SK-N-SH (cell line): Measurements from ENCODE around the gene PARVB. TPM values are rescaled to one million over a fixed set of nuclear protein-coding genes. Genes with fewer than 3 reads are reported as not detected.

Experiments used
- CTCF ChIA-PET: fragments of 300-600, 350-600 bp; formaldehyde crosslinking; extraction: SDS; loops from one replicate; lab custom pipeline; 2021; lab: Yijun Ruan, JAX
- POLR2A ChIA-PET: fragments of 350-600 bp; sonication (Branson Sonifier 250); formaldehyde crosslinking; extraction: SDS; loops from one replicate; lab custom pipeline; 2020; ENCODE audit warnings: antibody characterized with exemption, inconsistent platforms; lab: Yijun Ruan, JAX
- DNase-seq: peaks from one replicate; pipeline ENCODE4 v3.0.0; 2012
- H2AFZ ChIP-seq: fragments of 200-600 bp; sonication (generic); 2 replicates; pipeline ENCODE4 v1.8.1; 2016; ENCODE audit warnings: antibody characterized with exemption, mild to moderate bottlenecking, low read depth
- H3F3A ChIP-seq: fragments of 200-600 bp; sonication (generic); replicated peaks from 2 replicates; pipeline ENCODE3; 2016; ENCODE audit warnings: antibody characterized with exemption, mild to moderate bottlenecking; ENCODE audit not compliant: insufficient read depth
- H3K27ac ChIP-seq, 2 experiments: fragments of 200-500 bp in 1 of 2; fragments of 200-600 bp in 1 of 2; sonication (Bioruptor generic) in 1 of 2; sonication (generic), shearing (Covaris generic) in 1 of 2; 2 replicates each; pipeline versions ENCODE4 v1.5.1 to v1.6.1; 2014 to 2016; ENCODE audit warnings: low read depth in 2 of 2, inconsistent platforms in 1 of 2, low read length in 1 of 2, mild to moderate bottlenecking in 1 of 2, mixed read lengths in 1 of 2
- H3K27me3 ChIP-seq: fragments of 200-600 bp; sonication (generic), shearing (Covaris generic); 2 replicates; pipeline ENCODE4 v1.6.1; 2016; ENCODE audit warnings: mixed run types; ENCODE audit not compliant: insufficient read depth
- H3K36me3 ChIP-seq, 2 experiments: fragments of 200-500 bp in 1 of 2; fragments of 200-600 bp in 1 of 2; sonication (Bioruptor generic) in 1 of 2; sonication (generic) in 1 of 2; replicated peaks in 1 of 2; 2 replicates each; pipeline versions ENCODE3 to v1.5.1; 2014 to 2016; ENCODE audit warnings: low read length in 1 of 2, mild to moderate bottlenecking in 1 of 2; ENCODE audit not compliant: insufficient read depth in 2 of 2, control insufficient read depth in 1 of 2
- H3K4me1 ChIP-seq, 2 experiments: fragments of 200-500 bp in 1 of 2; fragments of 200-600 bp in 1 of 2; sonication (Bioruptor generic) in 1 of 2; sonication (generic), shearing (Covaris generic) in 1 of 2; 2 replicates each; pipeline versions ENCODE4 v1.5.1 to v1.6.1; 2014 to 2016; ENCODE audit warnings: low read depth in 1 of 2, low read length in 1 of 2, mixed run types in 1 of 2; ENCODE audit not compliant: insufficient read depth in 2 of 2, control insufficient read depth in 1 of 2
- H3K4me2 ChIP-seq: fragments of 200-600 bp; sonication (generic), shearing (Covaris generic); 2 replicates; pipeline ENCODE4 v1.6.1; 2017; ENCODE audit warnings: mixed run types
- H3K4me3 ChIP-seq, 2 experiments: fragments of 200-500 bp in 1 of 2; fragments of 200-600 bp in 1 of 2; sonication (Bioruptor generic) in 1 of 2; sonication (generic), shearing (Covaris generic) in 1 of 2; 2 replicates each; pipeline versions ENCODE4 v1.5.1 to v1.8.1; 2014 to 2016; ENCODE audit warnings: low read depth in 2 of 2, inconsistent platforms in 1 of 2, low read length in 1 of 2, mild to moderate bottlenecking in 1 of 2, mixed read lengths in 1 of 2, moderate library complexity in 1 of 2
- H3K79me2 ChIP-seq: fragments of 200-600 bp; sonication (generic); 2 replicates; pipeline ENCODE4 v1.8.1; 2017; ENCODE audit warnings: mild to moderate bottlenecking; ENCODE audit not compliant: insufficient read depth
- H3K9ac ChIP-seq: fragments of 200-600 bp; sonication (generic); 2 replicates; pipeline ENCODE4 v1.6.1; 2017; ENCODE audit warnings: mixed run types
- H3K9me2 ChIP-seq: fragments of 200-600 bp; sonication (generic); 2 replicates; pipeline ENCODE4 v1.6.1; 2017; ENCODE audit warnings: mixed run types
- H3K9me3 ChIP-seq: fragments of 200-600 bp; sonication (generic); 2 replicates; pipeline ENCODE4 v1.6.1; 2017; ENCODE audit warnings: mixed run types, mild to moderate bottlenecking, moderate library complexity
- H4K20me1 ChIP-seq: fragments of 200-600 bp; sonication (generic); 2 replicates; pipeline ENCODE4 v1.6.1; 2017; ENCODE audit warnings: mild to moderate bottlenecking, mixed run types; ENCODE audit not compliant: insufficient read depth
- EP300 ChIP-seq, 2 experiments: IDR thresholded peaks; 2 replicates each; pipeline versions ENCODE4 v1.4.0 to v1.6.1; 2012; ENCODE audit warnings: borderline replicate concordance in 1 of 2, low read depth in 1 of 2, low read length in 1 of 2
- FOXJ3 ChIP-seq: sonication (generic); formaldehyde crosslinking; IDR thresholded peaks from 2 replicates; pipeline ENCODE4 v1.5.1; 2020; ENCODE audit warnings: mild to moderate bottlenecking, missing genetic modification reagents
- GATA2 ChIP-seq: sonication (generic); formaldehyde crosslinking; IDR thresholded peaks from 2 replicates; pipeline ENCODE4 v1.5.0; 2020; ENCODE audit warnings: mild to moderate bottlenecking, missing genetic modification reagents
- JUND ChIP-seq: IDR thresholded peaks from 2 replicates; pipeline ENCODE4 v1.4.0; 2012
- MEF2A ChIP-seq: IDR thresholded peaks from 2 replicates; pipeline ENCODE4 v1.4.0; 2012; ENCODE audit warnings: low read depth, borderline replicate concordance
- MXI1 ChIP-seq: IDR thresholded peaks from 2 replicates; pipeline ENCODE4 v1.6.1; 2012; ENCODE audit warnings: mild to moderate bottlenecking, low read depth, low read length, improper control_type of control experiment
- NFIC ChIP-seq: IDR thresholded peaks from 2 replicates; pipeline ENCODE4 v1.4.0; 2012; ENCODE audit warnings: borderline replicate concordance
- POLR2AphosphoS5 ChIP-seq: IDR thresholded peaks from 2 replicates; pipeline ENCODE4 v1.6.1; 2012; ENCODE audit warnings: low read depth, low read length
- RFX5 ChIP-seq: IDR thresholded peaks from 2 replicates; pipeline ENCODE4 v1.6.1; 2012; ENCODE audit warnings: mild to moderate bottlenecking, improper control_type of control experiment, low read length
- SIN3A ChIP-seq: IDR thresholded peaks from 2 replicates; pipeline ENCODE4 v1.6.1; 2012; ENCODE audit warnings: low read depth, mild to moderate bottlenecking, low read length, moderate library complexity, borderline replicate concordance
- SMC3 ChIP-seq: IDR thresholded peaks from 2 replicates; pipeline ENCODE4 v1.6.1; 2012; ENCODE audit warnings: low read depth, low read length, improper control_type of control experiment
- TAF1 ChIP-seq: IDR thresholded peaks from 2 replicates; pipeline ENCODE4 v1.6.1; 2012; ENCODE audit warnings: low read depth, mild to moderate bottlenecking, low read length, moderate library complexity, borderline replicate concordance
- TEAD4 ChIP-seq: IDR thresholded peaks from 2 replicates; pipeline ENCODE4 v1.4.0; 2012; ENCODE audit warnings: mild to moderate bottlenecking, borderline replicate concordance; ENCODE audit not compliant: insufficient read depth
- YY1 ChIP-seq: IDR thresholded peaks from 2 replicates; pipeline ENCODE4 v1.4.0; 2012; ENCODE audit warnings: low read depth, mild to moderate bottlenecking
- ZBTB33 ChIP-seq: IDR thresholded peaks from 2 replicates; pipeline ENCODE4 v1.4.0; 2012; ENCODE audit warnings: low read depth, borderline replicate concordance
- WGBS: methylation state at CpG from one replicate; pipeline ENCODE4 v1.1.6; 2017; ENCODE audit warnings: low lambda C conversion rate; 5-methylcytosine and 5-hydroxymethylcytosine counted together
- polyA plus RNA-seq, 3 experiments: library from polyadenylated mRNA; depleted of rRNA; stranded (reverse); fragments of >200 nt; gene quantifications; 2 replicates each; pipeline ENCODE4 v1.2.3, GENCODE V29; 2012
- TF ChIP-seq, protein P1 (sequence below): fragments of 200-600 bp; sonication (generic); IDR thresholded peaks from 2 replicates; pipeline ENCODE4 v1.6.1; 2017; ENCODE audit warnings: antibody characterized with exemption, mild to moderate bottlenecking, moderate library complexity
- TF ChIP-seq, protein P2 (sequence below): IDR thresholded peaks from 2 replicates; pipeline ENCODE4 v1.6.1; 2012; ENCODE audit warnings: mild to moderate bottlenecking, low read depth, low read length, moderate library complexity
- TF ChIP-seq, protein P3 (sequence below): IDR thresholded peaks from 2 replicates; pipeline ENCODE4; 2012

PARVB gene
- polyA plus RNA-seq, 1 of the 3 experiments (the other 2 are of a cell fraction): 87.8 TPM

DNA sequence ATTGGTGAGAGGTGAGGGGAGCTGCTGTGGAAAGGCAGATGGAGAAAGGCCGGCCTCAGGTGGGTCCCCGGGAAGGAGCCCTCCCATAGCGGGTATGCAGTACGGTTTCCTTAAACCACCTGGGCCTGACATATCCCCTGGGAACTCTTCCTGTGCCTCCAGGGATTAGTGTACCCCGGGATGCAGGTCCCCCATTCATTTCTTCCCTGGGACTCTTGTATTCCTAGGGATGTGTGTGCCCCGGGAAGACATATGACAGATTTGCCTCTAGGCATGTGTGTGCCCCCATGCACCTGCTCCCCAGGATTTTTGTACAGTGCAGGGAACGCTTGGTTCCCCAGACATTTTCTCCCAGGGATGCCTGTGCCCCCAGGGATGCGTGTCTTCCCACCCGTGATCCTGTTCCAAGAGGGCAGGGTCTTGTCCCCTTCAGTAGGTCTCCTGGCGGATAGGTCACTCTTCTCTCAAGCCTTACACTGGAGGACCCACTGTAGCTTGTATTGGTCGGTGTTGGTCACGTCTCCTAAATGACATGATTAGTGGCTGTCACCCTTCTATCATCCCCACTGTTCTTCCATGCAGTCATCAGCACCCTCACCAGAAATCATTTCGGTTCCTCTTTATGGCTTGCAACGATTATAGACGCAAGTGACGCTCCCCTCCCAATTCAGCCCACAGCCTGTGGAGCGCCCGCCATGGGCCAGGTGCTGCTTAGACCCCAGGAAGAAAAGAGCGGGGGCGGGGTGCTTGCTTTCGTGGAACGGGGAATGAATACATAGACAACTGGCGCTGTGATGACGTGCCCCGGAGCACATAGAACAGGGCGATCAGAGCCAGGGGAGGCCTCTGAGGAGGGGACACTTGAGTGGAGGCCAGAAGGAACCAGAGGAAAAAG is 1.3 kb downstream of the PARVB start (continued):
- TF ChIP-seq, protein P1, sequence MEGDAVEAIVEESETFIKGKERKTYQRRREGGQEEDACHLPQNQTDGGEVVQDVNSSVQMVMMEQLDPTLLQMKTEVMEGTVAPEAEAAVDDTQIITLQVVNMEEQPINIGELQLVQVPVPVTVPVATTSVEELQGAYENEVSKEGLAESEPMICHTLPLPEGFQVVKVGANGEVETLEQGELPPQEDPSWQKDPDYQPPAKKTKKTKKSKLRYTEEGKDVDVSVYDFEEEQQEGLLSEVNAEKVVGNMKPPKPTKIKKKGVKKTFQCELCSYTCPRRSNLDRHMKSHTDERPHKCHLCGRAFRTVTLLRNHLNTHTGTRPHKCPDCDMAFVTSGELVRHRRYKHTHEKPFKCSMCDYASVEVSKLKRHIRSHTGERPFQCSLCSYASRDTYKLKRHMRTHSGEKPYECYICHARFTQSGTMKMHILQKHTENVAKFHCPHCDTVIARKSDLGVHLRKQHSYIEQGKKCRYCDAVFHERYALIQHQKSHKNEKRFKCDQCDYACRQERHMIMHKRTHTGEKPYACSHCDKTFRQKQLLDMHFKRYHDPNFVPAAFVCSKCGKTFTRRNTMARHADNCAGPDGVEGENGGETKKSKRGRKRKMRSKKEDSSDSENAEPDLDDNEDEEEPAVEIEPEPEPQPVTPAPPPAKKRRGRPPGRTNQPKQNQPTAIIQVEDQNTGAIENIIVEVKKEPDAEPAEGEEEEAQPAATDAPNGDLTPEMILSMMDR: no peak
- no peak for TF ChIP-seq NFIC
- TF ChIP-seq JUND: no peak
- TF ChIP-seq TEAD4: no peak
- TF ChIP-seq FOXJ3 (CRISPR knock-in tag): no peak
- TF ChIP-seq GATA2 (CRISPR knock-in tag): no peak
- TF ChIP-seq SIN3A: no peak
- no peak for TF ChIP-seq MEF2A
- no peak for TF ChIP-seq MXI1

GRCh38 chr22:44026066-44026629 is 2.0 kb downstream of the PARVB start:
- Histone ChIP-seq H3K36me3 (no peaks in the 10 kb centered on the region), H3K27me3 (no peaks in the 10 kb centered on the region), H3K9me2 (no peaks in the 10 kb centered on the region), H3K27ac (no peak overlapping the region), H3K4me2 (no peak overlapping the region), H3K9me3 (no peaks in the 10 kb centered on the region), H3K4me1 (peaks cover 2 to 11% of the 10 kb centered on the region in 2 experiments; a peak in 2 of 4 replicates), H3K79me2 (peaks cover 38% of the 10 kb centered on the region; the same call in 1 of the 2 replicates), H3K4me3 (no peak overlapping the region), H4K20me1 (no peaks in the 10 kb centered on the region), H2AFZ (no peak overlapping the region), H3F3A (peaks cover 14% of the 10 kb centered on the region), H3K9ac (no peak overlapping the region)
- ChIA-PET CTCF (interaction anchor here (1.4 kb wide), 1 partner anchor 33 kb away, joined by 4 read pairs; no protein-coding TSS in a partner anchor), POLR2A (no interaction called here)
- 92% methylated on average over 17 of the region's 17 CpGs for WGBS
- no peak for DNase-seq
- TF ChIP-seq ZBTB33 (no peak), JUND (no peak), YY1 (no peak), TAF1 (no peak), EP300 (IDR thresholded peaks at IDR 0.05; ENCODE audit: borderline replicate concordance in 1 of 2, low read depth in 1 of 2, low read length in 1 of 2) (no peak), SMC3 (no peak), MXI1 (no peak), NFIC (no peak), RFX5 (no peak), POLR2AphosphoS5 (no peak)
- TF ChIP-seq, protein P2, sequence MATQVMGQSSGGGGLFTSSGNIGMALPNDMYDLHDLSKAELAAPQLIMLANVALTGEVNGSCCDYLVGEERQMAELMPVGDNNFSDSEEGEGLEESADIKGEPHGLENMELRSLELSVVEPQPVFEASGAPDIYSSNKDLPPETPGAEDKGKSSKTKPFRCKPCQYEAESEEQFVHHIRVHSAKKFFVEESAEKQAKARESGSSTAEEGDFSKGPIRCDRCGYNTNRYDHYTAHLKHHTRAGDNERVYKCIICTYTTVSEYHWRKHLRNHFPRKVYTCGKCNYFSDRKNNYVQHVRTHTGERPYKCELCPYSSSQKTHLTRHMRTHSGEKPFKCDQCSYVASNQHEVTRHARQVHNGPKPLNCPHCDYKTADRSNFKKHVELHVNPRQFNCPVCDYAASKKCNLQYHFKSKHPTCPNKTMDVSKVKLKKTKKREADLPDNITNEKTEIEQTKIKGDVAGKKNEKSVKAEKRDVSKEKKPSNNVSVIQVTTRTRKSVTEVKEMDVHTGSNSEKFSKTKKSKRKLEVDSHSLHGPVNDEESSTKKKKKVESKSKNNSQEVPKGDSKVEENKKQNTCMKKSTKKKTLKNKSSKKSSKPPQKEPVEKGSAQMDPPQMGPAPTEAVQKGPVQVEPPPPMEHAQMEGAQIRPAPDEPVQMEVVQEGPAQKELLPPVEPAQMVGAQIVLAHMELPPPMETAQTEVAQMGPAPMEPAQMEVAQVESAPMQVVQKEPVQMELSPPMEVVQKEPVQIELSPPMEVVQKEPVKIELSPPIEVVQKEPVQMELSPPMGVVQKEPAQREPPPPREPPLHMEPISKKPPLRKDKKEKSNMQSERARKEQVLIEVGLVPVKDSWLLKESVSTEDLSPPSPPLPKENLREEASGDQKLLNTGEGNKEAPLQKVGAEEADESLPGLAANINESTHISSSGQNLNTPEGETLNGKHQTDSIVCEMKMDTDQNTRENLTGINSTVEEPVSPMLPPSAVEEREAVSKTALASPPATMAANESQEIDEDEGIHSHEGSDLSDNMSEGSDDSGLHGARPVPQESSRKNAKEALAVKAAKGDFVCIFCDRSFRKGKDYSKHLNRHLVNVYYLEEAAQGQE: no peak
- TF ChIP-seq, protein P3, sequence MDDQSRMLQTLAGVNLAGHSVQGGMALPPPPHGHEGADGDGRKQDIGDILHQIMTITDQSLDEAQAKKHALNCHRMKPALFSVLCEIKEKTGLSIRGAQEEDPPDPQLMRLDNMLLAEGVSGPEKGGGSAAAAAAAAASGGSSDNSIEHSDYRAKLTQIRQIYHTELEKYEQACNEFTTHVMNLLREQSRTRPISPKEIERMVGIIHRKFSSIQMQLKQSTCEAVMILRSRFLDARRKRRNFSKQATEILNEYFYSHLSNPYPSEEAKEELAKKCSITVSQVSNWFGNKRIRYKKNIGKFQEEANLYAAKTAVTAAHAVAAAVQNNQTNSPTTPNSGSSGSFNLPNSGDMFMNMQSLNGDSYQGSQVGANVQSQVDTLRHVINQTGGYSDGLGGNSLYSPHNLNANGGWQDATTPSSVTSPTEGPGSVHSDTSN: no peak
